WTC11 (cell line): ENCODE measurements around the gene CBFA2T3. TPM values are rescaled to one million over a fixed set of nuclear protein-coding genes. Genes with fewer than 3 reads are reported as not detected.

Source experiments
- ATAC-seq: fragments of 200-7000 bp; cut with Tn5 transposase; 2 replicates; pipeline ENCODE4 v1.10.0; 2021; ENCODE audit warnings: mild to moderate bottlenecking, moderate library complexity
- CTCF ChIA-PET: fragments of 300-600 bp; sonication (Branson Sonifier 250); formaldehyde crosslinking; loops from one replicate; lab custom pipeline; 2021; ENCODE audit warnings: antibody characterized with exemption; lab: Charles Lee
- POLR2A ChIA-PET: fragments of 350-600 bp; sonication (Branson Sonifier 250); formaldehyde crosslinking; loops from one replicate; lab custom pipeline; 2021; ENCODE audit warnings: antibody characterized with exemption; lab: Charles Lee
- DNase-seq: peaks from one replicate; pipeline ENCODE4 v3.0.0; 2021; ENCODE audit warnings: low spot score
- H3K27ac Mint-ChIP-seq: 2 replicates; pipeline ENCODE4 v1.8.0; 2021; ENCODE audit warnings: mixed read lengths
- H3K27me3 Mint-ChIP-seq: 2 replicates; pipeline ENCODE4 v1.8.0; 2021; ENCODE audit warnings: low read depth, mild to moderate bottlenecking, moderate library complexity, mixed read lengths
- H3K36me3 Mint-ChIP-seq: 2 replicates; pipeline ENCODE4 v1.8.0; 2021; ENCODE audit warnings: mixed read lengths
- H3K4me1 Mint-ChIP-seq: 2 replicates; pipeline ENCODE4 v1.8.0; 2022; ENCODE audit warnings: mixed read lengths
- H3K4me3 Mint-ChIP-seq: 2 replicates; pipeline ENCODE4 v1.8.0; 2021; ENCODE audit warnings: mild to moderate bottlenecking, moderate library complexity, mixed read lengths
- H3K9me3 Mint-ChIP-seq: 2 replicates; pipeline ENCODE4 v1.8.0; 2021; ENCODE audit warnings: mixed read lengths
- AFF4 ChIP-seq: sonication (generic); formaldehyde crosslinking; IDR thresholded peaks from 2 replicates; pipeline ENCODE4 v1.8.1; 2023; ENCODE audit warnings: mild to moderate bottlenecking, missing genetic modification reagents, borderline replicate concordance
- ATF3 ChIP-seq: sonication (generic); formaldehyde crosslinking; conservative IDR thresholded peaks from 2 replicates; pipeline ENCODE4 v1.8.1; 2022; ENCODE audit warnings: mild to moderate bottlenecking, missing genetic modification reagents
- ATF6 ChIP-seq: sonication (generic); formaldehyde crosslinking; IDR thresholded peaks from 2 replicates; pipeline ENCODE4 v1.8.1; 2023; ENCODE audit warnings: mild to moderate bottlenecking, missing genetic modification reagents
- CBFB ChIP-seq: sonication (generic); formaldehyde crosslinking; IDR thresholded peaks from 2 replicates; pipeline ENCODE4 v1.8.1; 2022; ENCODE audit warnings: mild to moderate bottlenecking, low read depth, missing genetic modification reagents
- CDX4 ChIP-seq: fragments of 250-450 bp; sonication (Bioruptor Pico); IDR thresholded peaks from 2 replicates; pipeline ENCODE4 v1.9.0; 2021; ENCODE audit warnings: moderate library complexity, mild to moderate bottlenecking, inconsistent platforms, borderline replicate concordance
- E2F1 ChIP-seq: sonication (generic); formaldehyde crosslinking; IDR thresholded peaks from 2 replicates; pipeline ENCODE4 v1.8.0; 2022; ENCODE audit warnings: mild to moderate bottlenecking, missing genetic modification reagents
- ERG ChIP-seq: fragments of 250-450 bp; sonication (Bioruptor Pico); IDR thresholded peaks from 2 replicates; pipeline ENCODE4 v1.8.0; 2021; ENCODE audit warnings: mild to moderate bottlenecking
- ESRRA ChIP-seq: sonication (generic); formaldehyde crosslinking; IDR thresholded peaks from 2 replicates; pipeline ENCODE4 v1.8.1; 2022; ENCODE audit warnings: mild to moderate bottlenecking, missing genetic modification reagents, borderline replicate concordance
- FOXJ3 ChIP-seq: sonication (generic); formaldehyde crosslinking; IDR thresholded peaks from 2 replicates; pipeline ENCODE4 v1.9.0; 2021; ENCODE audit warnings: missing genetic modification reagents, mild to moderate bottlenecking, borderline replicate concordance
- GABPB1 ChIP-seq: sonication (generic); formaldehyde crosslinking; IDR thresholded peaks from 2 replicates; pipeline ENCODE4 v1.8.1; 2023; ENCODE audit warnings: mild to moderate bottlenecking, missing genetic modification reagents
- GRHL2 ChIP-seq: fragments of 250-450 bp; sonication (Bioruptor Pico); IDR thresholded peaks from 2 replicates; pipeline ENCODE4 v1.8.0; 2022; ENCODE audit warnings: mild to moderate bottlenecking, moderate library complexity; ENCODE audit not compliant: insufficient replicate concordance, severe bottlenecking
- IRF1 ChIP-seq: sonication (generic); formaldehyde crosslinking; IDR thresholded peaks from 2 replicates; pipeline ENCODE4 v1.8.0; 2023; ENCODE audit warnings: missing genetic modification reagents
- MAX ChIP-seq: sonication (generic); formaldehyde crosslinking; IDR thresholded peaks from 2 replicates; pipeline ENCODE4 v1.8.0; 2022; ENCODE audit warnings: mild to moderate bottlenecking, missing genetic modification reagents
- OVOL2 ChIP-seq: fragments of 250-450 bp; sonication (Bioruptor Pico); IDR thresholded peaks from 2 replicates; pipeline ENCODE4 v1.9.0; 2021; ENCODE audit warnings: mild to moderate bottlenecking, borderline replicate concordance
- ZNF138 ChIP-seq: sonication (generic); formaldehyde crosslinking; conservative IDR thresholded peaks from 2 replicates; pipeline ENCODE4 v1.8.1; 2022; ENCODE audit warnings: mild to moderate bottlenecking, moderate library complexity, missing genetic modification reagents
- ZNF396 ChIP-seq: fragments of 250-450 bp; sonication (Bioruptor Pico); IDR thresholded peaks from 2 replicates; pipeline ENCODE4 v1.8.0; 2021; ENCODE audit warnings: mild to moderate bottlenecking, moderate library complexity, borderline replicate concordance
- total RNA-seq: library from RNA; stranded (reverse); gene quantifications from 3 replicates; pipeline ENCODE4 v1.2.3, GENCODE V29; 2021

The CBFA2T3 gene
- total RNA-seq, 1 experiment from 2014 or later: 2.6 TPM

GRCh38 chr16:88929091-88929445, 47.9 kb downstream of the CBFA2T3 start (continued):
- TF ChIP-seq ATF6 (CRISPR knock-in tag): no peak
- no peak for TF ChIP-seq MAX (CRISPR knock-in tag)
- no peak for TF ChIP-seq GRHL2 (CRISPR knock-in tag)
- TF ChIP-seq CBFB: no peak
- TF ChIP-seq ESRRA (CRISPR knock-in tag): no peak
- no peak for TF ChIP-seq CDX4 (CRISPR knock-in tag)

GRCh38 chr16:88928405-88929090, 48.5 kb downstream of the CBFA2T3 start:
- peaks cover 14% of the 10 kb centered on the region for H3K4me1 Mint-ChIP-seq
- H3K27ac Mint-ChIP-seq: no peak overlapping the region
- DNase-seq (no peak), ATAC-seq (no peak)
- TF ChIP-seq GABPB1 (CRISPR knock-in tag) (0 out of 2 replicates have a peak, but pooled peaks have one; percentile 35), E2F1 (CRISPR knock-in tag) (no peak)
- H3K4me3 Mint-ChIP-seq: no peak overlapping the region
- no peaks in the 10 kb centered on the region for H3K36me3 Mint-ChIP-seq
- ChIA-PET POLR2A (no interaction called here), CTCF (interaction anchor here (0.5 to 1.3 kb wide), 2 partner anchors 13 to 456 kb away, joined by 3 read pairs; no protein-coding TSS in a partner anchor)
- H3K9me3 Mint-ChIP-seq: peaks cover 7% of the 10 kb centered on the region
- H3K27me3 Mint-ChIP-seq: no peaks in the 10 kb centered on the region

GRCh38 chr16:88927661-88928060, 49.3 kb downstream of the CBFA2T3 start:
- ATAC-seq: no peak
- no peak overlapping the region for H3K27ac Mint-ChIP-seq
- no peak for DNase-seq
- no peak overlapping the region for H3K4me3 Mint-ChIP-seq
- ChIA-PET CTCF (no interaction called here), POLR2A (no interaction called here)
- peaks cover 7% of the 10 kb centered on the region for H3K9me3 Mint-ChIP-seq
- no peaks in the 10 kb centered on the region for H3K27me3 Mint-ChIP-seq
- H3K4me1 Mint-ChIP-seq: peaks cover 14% of the 10 kb centered on the region
- H3K36me3 Mint-ChIP-seq: no peaks in the 10 kb centered on the region
- no peak for TF ChIP-seq OVOL2 (CRISPR knock-in tag)
- no peak for TF ChIP-seq ZNF396 (CRISPR knock-in tag)
- TF ChIP-seq ZNF138: no peak
- no peak for TF ChIP-seq FOXJ3 (CRISPR knock-in tag)
- TF ChIP-seq IRF1: no peak
- TF ChIP-seq ATF3 (CRISPR knock-in tag): no peak
- no peak for TF ChIP-seq AFF4 (CRISPR knock-in tag)
- TF ChIP-seq ERG (CRISPR knock-in tag): no peak
- no peak for TF ChIP-seq CBFB
